IPS-NIHi11 (cell line): Measurements from ENCODE around the gene MAML2.

ENCODE experiments used
- DNase-seq: peaks from one replicate; pipeline ENCODE4 v3.0.0; 2012; ENCODE audit warnings: mixed read lengths, low spot score

MAML2 gene

GRCh38 chr11:96342961-96343711, at the start of gene MAML2:
MAML2 (minus strand) TSS chr11:96343195; CDS start chr11:96341895, 1,300 bp downstream.
- peak; percentile 98 for DNase-seq

- DNase-seq = no peak
Observed at GRCh38 chr11:96391698-96392307, 48.8 kb upstream of the MAML2 start.

DNA sequence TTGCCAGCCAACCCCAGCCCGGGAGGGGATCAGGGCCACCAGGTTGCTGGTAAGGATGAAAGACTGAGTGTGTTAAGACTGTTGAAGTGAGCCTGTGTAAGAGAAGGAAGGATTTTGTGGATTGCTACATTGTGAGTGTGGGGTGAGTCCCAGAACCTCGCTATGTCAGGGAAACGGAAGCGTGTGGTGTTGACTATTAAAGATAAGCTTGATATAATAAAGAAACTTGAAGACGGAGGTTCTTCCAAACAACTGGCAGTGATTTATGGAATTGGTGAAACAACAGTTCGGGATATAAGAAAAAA, 47.4 kb upstream of the MAML2 start:
- no peak for DNase-seq

DNA sequence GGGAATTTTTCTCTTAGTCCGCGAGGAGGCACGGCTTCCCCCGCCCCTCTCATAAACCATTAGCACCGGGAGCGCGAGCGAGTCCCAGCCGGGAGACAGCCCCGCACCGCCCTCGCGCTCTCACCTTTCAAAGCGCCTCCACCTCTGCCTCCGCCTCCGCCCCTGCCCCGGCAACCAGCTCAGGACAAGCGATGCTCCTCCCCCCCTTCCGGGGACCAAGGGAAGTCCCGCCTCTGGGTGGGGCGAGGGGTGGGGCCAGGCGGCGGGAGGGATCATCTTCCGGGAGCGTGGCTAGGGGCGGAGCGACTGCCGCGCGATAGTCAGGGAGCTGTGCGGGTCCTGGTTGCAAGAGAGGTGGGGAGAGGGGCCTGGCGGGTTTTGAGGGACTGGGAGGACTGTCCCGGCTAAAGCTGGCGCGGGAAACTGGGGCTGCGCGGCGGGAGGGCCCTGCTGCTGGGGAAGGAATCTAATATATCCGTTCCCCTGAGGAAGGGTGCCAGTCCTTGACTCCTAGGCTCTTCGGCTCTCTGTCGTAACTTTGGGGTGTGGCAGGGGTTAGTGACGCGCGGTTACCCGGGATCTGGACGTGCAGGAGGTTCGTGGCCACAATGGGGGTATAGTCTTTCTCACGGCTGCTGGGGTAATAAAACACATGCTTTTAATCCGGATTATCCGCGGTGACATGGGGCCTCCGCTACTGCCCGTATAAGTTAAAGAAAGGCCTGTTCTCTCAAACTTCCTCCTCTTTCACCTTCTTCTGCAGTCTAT, 46.9 kb upstream of the MAML2 start, which contains the start of the genes CCDC82 and JRKL:
CCDC82 (minus strand) TSS at position 193 of the 768 bp plus-strand sequence. CDS start 5,165 bp downstream, outside the sequence.
JRKL (plus strand) TSS at position 294 of the 768 bp plus-strand sequence. CDS start 637 bp downstream, outside the sequence.
- peak; percentile 94 for DNase-seq

DNA sequence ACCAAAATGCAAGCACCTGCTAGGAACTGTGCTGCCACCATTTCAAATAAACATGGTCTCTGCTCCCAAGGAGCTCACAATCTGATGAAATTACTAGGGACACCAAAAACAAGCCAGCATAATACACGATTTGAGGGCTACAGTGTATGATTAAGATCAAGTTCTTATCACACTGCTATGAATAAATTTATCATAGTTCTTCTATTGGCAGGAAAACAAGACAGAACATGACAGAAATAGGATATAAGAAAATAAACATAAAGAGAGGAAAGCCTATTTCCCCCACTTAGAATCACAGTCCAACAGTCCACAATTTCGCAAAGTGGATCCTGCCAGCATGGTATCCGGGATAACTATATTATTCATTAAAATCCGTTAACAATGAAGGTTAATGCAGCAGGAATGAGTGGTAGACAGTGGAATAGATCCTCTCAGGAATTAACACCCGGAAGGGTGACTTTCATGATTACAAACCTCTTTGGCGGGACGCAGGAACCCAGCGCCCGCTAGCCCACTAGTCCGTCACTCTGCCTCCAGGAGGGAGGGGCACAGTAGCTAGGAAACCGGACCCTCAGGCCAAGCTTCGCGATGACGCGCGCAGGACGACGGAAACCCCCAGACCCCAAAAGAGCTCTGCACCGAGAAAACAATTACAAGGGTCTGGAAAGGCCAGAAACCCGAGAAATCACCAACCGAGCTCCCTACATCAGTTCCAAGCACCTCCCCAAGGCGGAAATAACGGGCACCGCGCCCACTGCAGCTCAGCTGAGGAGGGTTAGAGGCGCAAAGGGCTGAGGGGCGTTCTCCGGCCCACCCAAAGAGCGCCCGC, 46.1 kb upstream of the MAML2 start:
- DNase-seq = peak; percentile 74

DNA sequence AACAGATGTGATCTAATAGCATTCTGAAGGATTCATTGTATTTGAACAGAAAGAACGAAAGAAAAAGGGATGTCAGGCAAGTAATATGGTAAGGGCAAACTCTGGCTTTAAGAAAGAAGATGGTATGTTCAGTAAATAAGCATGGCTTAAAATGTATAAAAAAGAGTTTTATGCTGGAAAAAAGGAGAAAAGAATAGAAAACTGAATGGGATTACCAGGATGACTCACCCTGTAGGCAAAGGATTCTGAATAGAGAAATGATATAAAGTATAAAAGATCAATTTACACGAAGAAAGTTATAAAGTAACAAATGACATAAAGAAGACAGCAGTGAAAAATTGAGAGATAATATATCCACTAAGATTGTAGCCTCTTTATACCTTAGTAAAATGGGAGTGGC, 42.2 kb upstream of the MAML2 start:
- no peak for DNase-seq

DNA sequence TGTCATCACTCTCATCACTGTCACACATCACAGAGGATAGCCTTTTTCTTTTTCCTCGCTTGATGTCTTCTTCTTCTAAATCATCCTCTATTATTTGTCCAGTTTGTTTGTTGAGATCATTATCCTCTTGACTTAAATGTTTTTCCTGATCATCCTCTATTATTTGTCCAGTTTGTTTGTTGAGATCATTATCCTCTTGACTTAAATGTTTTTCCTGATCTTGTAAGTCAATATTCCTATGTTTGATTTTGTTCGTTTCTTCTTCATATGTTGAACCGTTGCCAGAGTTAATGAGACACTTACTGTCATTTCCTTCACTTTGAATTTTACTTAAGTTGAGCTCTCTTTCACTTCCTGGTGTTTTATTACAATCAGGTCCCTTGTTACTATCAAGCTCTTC, 41.2 kb upstream of the MAML2 start:
- no peak for DNase-seq

DNA sequence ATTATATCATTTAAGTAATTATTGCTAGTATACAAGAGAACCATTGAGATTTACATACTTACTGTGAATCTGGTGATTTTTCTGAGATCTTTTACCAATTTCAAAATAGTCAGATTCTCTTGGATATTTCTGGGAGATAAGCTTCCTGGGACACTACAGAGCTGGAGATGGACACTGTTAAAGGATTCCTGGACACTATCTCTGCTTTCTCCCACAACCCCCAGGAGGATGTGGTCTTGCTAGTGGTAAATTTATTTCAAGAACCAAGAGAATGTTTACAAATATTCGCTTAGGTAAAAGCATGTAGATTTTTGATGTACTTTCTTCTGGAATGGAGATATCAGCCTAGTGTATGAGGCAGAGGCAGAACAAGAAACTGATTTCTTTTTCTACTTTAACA, 33.8 kb upstream of the MAML2 start:
- no peak for DNase-seq

DNA sequence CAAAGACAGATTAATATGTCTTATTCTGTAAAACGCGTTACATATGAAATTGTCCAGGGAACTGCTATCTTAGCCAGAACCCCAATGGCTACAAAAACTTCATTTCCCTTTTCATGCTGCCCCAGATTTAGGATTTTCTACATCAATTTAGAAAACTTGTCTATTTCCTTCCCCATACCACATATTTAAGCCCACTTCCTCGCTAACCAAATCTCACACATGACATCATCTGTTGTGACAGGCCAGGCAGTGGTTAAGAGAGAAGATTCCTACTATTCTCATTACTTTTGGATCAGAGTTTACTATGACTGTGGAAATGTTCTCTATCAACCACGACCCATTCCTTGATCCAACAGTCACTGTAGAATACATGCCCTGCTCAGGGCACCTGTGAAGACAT, 30.8 kb upstream of the MAML2 start:
- DNase-seq = no peak

DNA sequence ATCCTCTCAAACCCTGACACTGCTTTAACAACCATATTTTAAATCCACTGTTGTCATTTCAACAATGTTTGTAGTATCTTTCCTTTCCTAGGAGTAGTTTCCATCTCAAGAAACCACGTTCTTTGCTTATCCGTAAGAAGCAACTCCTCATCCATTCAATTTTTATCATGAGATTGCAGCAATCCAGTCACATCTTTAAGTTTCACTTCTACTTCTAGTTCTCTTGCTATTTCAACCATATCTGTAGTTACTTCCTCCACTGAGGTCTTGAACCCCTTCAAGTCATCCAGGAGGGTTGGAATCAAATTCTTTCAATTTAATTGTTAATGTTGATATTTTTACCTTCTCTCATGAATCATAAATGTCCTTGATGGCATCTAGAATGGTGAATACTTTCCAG, 24.3 kb upstream of the MAML2 start:
- no peak for DNase-seq

DNA sequence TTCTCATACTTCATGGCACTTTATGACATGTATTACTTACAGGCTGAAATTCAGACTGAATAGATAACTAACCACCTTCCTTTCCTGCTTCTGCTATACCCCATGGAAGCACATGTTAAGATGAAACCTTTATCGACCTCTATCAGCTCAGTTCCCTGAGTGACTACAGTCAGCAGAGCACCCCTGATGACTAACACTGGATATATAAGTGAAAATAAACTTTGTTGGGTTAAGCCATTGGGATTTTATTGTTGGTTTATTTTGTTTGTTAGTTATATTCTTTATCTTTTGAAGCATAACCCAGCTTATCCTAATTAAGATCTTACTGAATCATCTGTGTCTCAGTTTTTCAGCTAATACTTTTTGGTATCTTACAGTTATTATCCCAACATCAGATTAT, 23.0 kb upstream of the MAML2 start:
- DNase-seq = no peak

GRCh38 chr11:96365493-96365892, 22.5 kb upstream of the MAML2 start:
- no peak for DNase-seq

- no peak for DNase-seq
Observed at GRCh38 chr11:96361778-96362177, 18.8 kb upstream of the MAML2 start.

- no peak for DNase-seq
Observed at GRCh38 chr11:96358321-96358720, 15.3 kb upstream of the MAML2 start.

DNA sequence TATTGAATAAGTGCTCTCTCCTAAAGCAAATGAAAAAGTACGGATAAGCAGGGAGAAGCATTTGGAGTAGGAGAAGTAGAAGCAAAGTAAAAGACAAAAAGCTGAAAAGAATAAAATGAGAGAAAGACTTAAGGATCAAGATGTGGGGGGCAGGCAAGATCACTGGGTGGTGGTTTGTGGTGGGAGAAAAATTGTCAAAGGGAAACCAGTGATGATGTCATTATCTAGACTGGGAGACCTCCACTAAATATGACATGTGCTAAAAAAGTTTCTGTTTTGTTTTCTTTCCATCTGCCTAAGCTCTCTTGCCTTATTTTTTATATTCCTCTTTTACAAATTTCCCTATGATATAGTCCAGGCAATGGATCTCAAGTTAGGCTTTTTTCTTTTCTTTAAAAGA, 14.8 kb upstream of the MAML2 start:
- no peak for DNase-seq

DNA sequence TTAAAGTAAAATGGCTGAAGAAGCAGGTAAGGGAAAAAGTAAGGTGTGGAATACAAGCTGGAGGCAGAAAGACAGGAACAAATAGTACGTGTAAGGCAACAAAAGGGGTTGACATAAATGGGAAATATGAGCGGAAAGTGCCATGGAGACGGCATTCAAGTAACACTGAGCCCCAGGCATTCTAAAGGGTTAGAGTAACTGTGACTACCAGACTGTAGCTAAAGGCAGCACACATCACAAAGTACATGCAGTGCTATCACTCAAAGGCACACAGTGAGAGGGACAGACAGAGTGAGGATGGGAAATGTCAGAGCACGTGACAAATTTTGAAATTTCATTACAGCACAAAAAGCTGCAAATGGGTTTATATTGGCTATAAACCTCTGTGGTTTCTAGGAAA, 13.9 kb upstream of the MAML2 start:
- DNase-seq = no peak

DNA sequence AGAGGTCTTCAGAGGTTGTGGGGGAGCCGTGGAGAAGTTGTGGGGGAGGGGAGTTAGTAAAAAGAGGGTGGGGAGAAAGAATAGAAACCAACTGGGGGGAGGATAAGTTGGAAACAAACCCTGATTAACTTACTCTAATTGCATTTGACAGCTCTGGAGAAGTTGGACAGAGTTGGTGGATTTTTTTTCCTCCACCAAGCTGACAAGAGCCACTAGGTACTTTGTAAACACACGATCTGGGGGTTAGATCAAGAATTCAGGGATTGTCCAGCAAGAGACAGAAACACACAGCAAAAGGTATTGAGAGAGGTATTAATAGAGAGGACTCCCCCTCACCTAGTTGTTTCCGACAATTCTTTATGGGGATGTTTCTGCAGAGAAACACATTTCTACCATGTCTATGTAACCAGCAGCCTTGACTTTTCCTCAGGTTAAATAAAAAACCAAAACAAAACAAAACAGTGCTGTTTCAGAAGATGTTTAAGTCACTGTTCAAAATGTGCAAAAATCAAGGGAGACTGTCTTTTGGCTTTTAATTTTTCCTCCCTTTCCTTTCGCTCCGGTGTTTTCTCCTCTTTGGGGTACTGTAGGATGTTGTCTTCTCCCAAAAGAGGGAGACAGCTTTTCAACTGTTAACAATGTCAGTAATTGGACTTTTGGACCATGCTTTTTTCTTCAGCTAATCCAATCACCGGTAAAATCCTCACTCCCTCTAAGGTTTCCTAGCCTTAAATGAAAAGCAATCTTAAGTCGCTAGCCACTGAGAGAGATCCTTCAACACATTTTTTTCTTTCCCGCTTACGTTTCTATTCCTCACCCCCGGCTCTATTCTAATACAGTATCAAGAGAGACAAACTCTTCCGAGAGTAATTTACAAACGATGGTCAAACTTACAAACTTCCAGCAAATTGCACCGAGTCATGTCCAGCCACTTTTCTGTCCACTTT, 708 bp downstream of the MAML2 start:
- no peak for DNase-seq

DNA sequence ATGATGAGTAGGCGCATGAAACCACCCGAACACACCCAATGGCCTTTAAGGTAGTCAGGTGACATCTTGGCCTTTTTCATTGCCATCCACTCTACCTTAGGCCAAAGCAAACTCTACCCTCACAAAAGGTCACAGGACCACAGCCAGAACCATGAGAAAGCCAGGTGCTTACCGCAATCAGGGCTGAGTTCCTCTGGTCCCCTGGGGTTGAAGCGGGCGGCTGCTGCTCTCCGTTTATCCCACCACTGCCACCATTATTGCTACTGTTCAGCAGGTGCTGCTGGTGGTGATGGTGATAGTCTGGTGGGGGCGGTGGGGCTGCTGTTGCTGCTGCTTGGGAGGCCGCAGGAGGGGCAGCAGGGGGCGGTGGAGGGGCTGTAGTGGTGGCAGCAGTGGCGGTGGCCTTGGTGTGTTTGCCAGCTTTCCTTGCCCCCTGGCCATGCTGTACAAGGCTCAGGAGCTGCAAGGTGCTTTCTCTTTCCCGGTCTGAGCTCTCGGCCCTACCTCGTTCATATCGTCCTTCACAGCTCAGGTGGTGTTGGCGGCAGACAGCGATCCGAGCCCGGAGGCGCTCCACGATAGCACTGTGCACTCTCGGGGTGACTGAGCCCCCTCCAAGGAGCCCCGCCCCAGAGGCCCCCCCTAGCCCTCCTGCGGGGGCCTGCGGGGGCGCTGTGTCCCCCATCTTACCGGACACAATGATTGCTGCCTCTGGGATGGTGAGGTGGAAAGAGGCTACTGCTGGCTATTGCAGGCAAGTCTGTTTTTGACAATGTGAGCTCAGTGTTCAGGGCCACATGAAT, 1.6 kb downstream of the MAML2 start:
- peak; percentile 35 for DNase-seq

- DNase-seq = no peak
Observed at GRCh38 chr11:96340555-96340885, 2.5 kb downstream of the MAML2 start.
